ENCODE data around the gene TP53I11. TPM values are rescaled to one million over a fixed set of nuclear protein-coding genes. Genes with fewer than 3 reads are reported as not detected.

Gene TP53I11
- total RNA-seq, 1 donor from 2014 or later: 149 TPM

DNA sequence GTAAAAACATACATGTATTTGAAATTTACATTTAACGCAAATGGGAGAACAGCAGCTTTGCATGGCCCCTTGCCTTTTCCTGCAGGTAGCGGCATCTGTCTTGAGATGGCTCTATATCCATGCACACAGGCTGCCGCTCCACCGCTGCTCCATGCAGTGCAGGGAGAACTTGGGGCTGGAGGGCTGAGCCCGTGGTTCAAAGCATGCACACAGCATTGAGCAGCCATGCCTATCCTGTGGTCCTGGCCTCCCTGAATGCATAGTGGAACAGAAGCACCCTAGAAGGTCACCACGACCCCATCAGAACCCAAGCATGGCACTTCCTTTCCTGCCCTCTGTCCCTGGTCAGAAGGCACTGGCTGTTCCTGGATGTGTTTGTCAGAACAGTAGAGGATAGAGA is 35.0 kb upstream of the TP53I11 start:
- no peak for DNase-seq (ENCODE audit: low spot score)
- H3K4me3 Mint-ChIP-seq (ENCODE audit: unreplicated experiment): no peak overlapping the region
- H3K9me3 Mint-ChIP-seq (ENCODE audit: unreplicated experiment): no peaks in the 10 kb centered on the region
- no peak overlapping the region for H3K27ac Mint-ChIP-seq (ENCODE audit: unreplicated experiment)
- TF ChIP-seq, protein P1, sequence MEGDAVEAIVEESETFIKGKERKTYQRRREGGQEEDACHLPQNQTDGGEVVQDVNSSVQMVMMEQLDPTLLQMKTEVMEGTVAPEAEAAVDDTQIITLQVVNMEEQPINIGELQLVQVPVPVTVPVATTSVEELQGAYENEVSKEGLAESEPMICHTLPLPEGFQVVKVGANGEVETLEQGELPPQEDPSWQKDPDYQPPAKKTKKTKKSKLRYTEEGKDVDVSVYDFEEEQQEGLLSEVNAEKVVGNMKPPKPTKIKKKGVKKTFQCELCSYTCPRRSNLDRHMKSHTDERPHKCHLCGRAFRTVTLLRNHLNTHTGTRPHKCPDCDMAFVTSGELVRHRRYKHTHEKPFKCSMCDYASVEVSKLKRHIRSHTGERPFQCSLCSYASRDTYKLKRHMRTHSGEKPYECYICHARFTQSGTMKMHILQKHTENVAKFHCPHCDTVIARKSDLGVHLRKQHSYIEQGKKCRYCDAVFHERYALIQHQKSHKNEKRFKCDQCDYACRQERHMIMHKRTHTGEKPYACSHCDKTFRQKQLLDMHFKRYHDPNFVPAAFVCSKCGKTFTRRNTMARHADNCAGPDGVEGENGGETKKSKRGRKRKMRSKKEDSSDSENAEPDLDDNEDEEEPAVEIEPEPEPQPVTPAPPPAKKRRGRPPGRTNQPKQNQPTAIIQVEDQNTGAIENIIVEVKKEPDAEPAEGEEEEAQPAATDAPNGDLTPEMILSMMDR (IDR thresholded peaks at IDR 0.05; ENCODE audit: unreplicated experiment): no peak
- peaks cover 4% of the 10 kb centered on the region for H3K36me3 Mint-ChIP-seq (ENCODE audit: low read depth, unreplicated experiment)
- peaks cover under 1% of the 10 kb centered on the region for H3K27me3 Mint-ChIP-seq (ENCODE audit: unreplicated experiment)
- peaks cover 47% of the 10 kb centered on the region for H3K4me1 Mint-ChIP-seq (ENCODE audit: unreplicated experiment)

DNA sequence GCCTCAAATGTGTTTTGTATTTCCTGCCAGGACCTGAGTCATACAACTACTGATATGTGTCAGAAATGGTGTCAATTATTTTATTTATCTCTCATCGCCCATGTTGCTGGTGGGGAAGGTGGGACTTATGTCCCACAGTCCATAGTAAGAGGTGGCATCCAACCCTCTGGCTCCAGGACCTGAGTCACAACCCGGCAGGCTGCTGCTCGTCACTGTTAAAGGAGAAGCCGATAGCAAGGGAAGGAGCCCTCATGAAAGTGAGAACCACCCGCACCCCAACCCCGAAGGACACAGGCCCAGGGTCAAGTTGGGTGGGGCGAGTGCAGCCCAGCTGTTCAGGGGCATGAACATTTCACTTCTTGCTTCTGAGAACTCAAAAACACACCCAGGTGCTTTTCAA is 33.1 kb upstream of the TP53I11 start:
- Mint-ChIP-seq H3K4me3 (ENCODE audit: unreplicated experiment) (no peak overlapping the region), H3K27ac (ENCODE audit: unreplicated experiment) (no peak overlapping the region), H3K27me3 (ENCODE audit: unreplicated experiment) (peaks cover 8% of the 10 kb centered on the region), H3K36me3 (ENCODE audit: low read depth, unreplicated experiment) (peaks cover 4% of the 10 kb centered on the region), H3K4me1 (ENCODE audit: unreplicated experiment) (peaks cover 54% of the 10 kb centered on the region), H3K9me3 (ENCODE audit: unreplicated experiment) (no peaks in the 10 kb centered on the region)
- DNase-seq (ENCODE audit: low spot score): no peak
- TF ChIP-seq, protein P1 (IDR thresholded peaks at IDR 0.05; ENCODE audit: unreplicated experiment): no peak

DNA sequence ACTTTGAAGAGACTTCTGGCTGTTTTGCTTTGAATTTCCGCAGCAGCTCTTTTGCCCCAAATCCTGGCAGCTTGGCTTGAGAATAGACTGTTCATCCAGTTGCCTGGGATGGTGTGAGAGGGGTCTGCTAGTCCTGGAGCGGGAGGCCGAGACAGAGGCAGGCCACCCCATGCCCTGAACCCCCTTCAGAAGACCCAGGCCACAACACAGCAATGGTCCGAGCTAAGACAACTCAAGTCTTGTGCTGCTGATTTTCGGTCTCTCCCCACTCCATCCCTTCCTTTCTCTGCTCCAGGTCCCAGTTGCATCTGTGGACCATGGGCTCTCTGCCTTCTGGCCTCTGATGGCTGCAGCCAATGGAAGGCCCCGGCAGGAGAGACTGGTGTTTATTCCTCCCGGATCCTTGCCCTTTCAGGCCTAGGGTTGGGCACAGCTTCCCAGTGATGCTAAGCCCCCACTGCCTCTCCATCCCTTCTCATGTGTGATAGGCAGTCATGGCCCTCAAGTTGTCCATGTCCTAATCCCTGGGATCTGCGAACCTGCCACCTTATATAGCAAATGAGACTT is 31.9 kb upstream of the TP53I11 start:
- no peak overlapping the region for H3K4me3 Mint-ChIP-seq (ENCODE audit: unreplicated experiment)
- TF ChIP-seq, protein P1 (IDR thresholded peaks at IDR 0.05; ENCODE audit: unreplicated experiment): no peak
- peaks cover 8% of the 10 kb centered on the region for H3K27me3 Mint-ChIP-seq (ENCODE audit: unreplicated experiment)
- H3K36me3 Mint-ChIP-seq (ENCODE audit: low read depth, unreplicated experiment): peaks cover 4% of the 10 kb centered on the region
- no peak for DNase-seq (ENCODE audit: low spot score)
- no peak overlapping the region for H3K27ac Mint-ChIP-seq (ENCODE audit: unreplicated experiment)
- H3K9me3 Mint-ChIP-seq (ENCODE audit: unreplicated experiment): no peaks in the 10 kb centered on the region
- H3K4me1 Mint-ChIP-seq (ENCODE audit: unreplicated experiment): peaks cover 44% of the 10 kb centered on the region

DNA sequence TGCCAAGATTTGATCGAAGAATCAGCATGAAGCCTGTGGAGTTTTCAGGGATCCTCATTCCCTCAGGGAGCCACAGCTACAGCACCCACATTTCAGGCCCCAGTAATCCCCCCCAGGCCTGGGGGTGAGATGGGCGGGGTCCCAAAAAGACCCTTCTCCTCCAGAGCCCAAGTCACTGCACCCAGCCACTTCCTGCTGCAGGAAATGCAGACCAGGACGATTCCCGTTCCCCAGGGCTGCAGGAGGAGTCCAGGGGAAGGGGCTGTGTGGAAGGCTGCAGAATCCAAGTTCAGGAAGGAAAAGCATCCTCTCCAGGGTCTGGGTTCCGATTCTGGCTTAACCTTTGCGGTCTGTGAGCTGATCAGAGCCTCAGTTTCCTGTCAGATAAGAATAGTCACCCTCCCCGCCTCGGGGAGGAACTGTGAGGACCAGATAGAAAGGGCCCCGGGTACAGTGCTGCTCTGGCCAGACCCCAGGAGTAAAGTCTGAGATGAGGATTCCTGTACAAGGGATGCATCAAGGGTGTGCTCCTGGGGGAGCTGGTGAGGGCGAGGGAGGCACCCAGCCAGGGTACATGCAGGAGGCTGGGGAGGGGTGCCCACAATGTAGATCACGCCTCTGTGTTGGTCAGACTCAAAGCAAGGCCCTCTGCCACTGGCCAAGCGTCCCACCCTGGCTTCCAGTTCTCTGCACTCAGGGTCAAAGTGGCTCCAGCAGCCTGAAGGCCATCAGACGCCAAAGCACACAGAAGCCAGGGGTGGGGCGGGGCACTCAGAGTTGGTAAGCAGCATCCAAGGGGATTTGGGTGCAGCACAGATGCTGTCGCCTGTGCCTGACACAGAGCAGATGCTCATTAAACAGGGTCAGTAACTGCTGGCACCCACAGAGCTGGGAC is 30.1 kb upstream of the TP53I11 start:
- no peak overlapping the region for H3K4me3 Mint-ChIP-seq (ENCODE audit: unreplicated experiment)
- DNase-seq (ENCODE audit: low spot score): no peak
- TF ChIP-seq, protein P1 (IDR thresholded peaks at IDR 0.05; ENCODE audit: unreplicated experiment): no peak
- peaks cover 10% of the 10 kb centered on the region for H3K27me3 Mint-ChIP-seq (ENCODE audit: unreplicated experiment)
- H3K36me3 Mint-ChIP-seq (ENCODE audit: low read depth, unreplicated experiment): peaks cover 4% of the 10 kb centered on the region
- H3K27ac Mint-ChIP-seq (ENCODE audit: unreplicated experiment): peak overlapping the region; percentile 95
- peaks cover 39% of the 10 kb centered on the region for H3K4me1 Mint-ChIP-seq (ENCODE audit: unreplicated experiment)
- no peaks in the 10 kb centered on the region for H3K9me3 Mint-ChIP-seq (ENCODE audit: unreplicated experiment)
